SK-N-MC (cell line): ENCODE data around the gene RAB3GAP1.

ENCODE experiments used
- EZH2 ChIP-seq: fragments of 200-600 bp; sonication (generic); IDR thresholded peaks from one replicate; pipeline ENCODE4 v1.6.1; 2017; ENCODE audit warnings: antibody characterized with exemption
- FOXP2 ChIP-seq: optimal IDR thresholded peaks from 2 replicates; pipeline ENCODE3; 2011; ENCODE audit warnings: mild to moderate bottlenecking, moderate library complexity; ENCODE audit not compliant: insufficient read depth; ENCODE audit errors: extremely low read length, control extremely low read depth
- POLR2AphosphoS5 ChIP-seq: IDR thresholded peaks from 2 replicates; pipeline ENCODE4 v1.6.1; 2012; ENCODE audit warnings: mild to moderate bottlenecking, low read depth, low read length, borderline replicate concordance

- TF ChIP-seq POLR2AphosphoS5 = no peak
- no peak for TF ChIP-seq EZH2
- no peak for TF ChIP-seq FOXP2
Measured at GRCh38 chr2:135190799-135191198, 138.7 kb downstream of the RAB3GAP1 start.
